Muscle of leg (tissue), 11 donors: ENCODE data around the gene URB1. TPM values are rescaled to one million over a fixed set of nuclear protein-coding genes. Genes with fewer than 3 reads are reported as not detected.
"Not testable (repeated sequence)": the region's sequence is repeated elsewhere in the genome, so short reads cannot be mapped to it uniquely, and the experiment has no call there.

Source experiments
- DNase-seq: peaks from one replicate; pipeline ENCODE4 v3.0.0; 2013
- H3K27ac ChIP-seq: one replicate; pipeline ENCODE4 v1.5.1; 2013; ENCODE audit warnings: mild to moderate bottlenecking, low read length, control low read depth
- H3K27me3 ChIP-seq: one replicate; pipeline ENCODE4 v1.6.1; 2013; ENCODE audit warnings: low read length; ENCODE audit not compliant: control insufficient read depth, insufficient read depth
- H3K36me3 ChIP-seq: one replicate; pipeline ENCODE4 v1.6.1; 2013; ENCODE audit warnings: low read length; ENCODE audit not compliant: control insufficient read depth, insufficient read depth
- H3K4me1 ChIP-seq: one replicate; pipeline ENCODE4 v1.6.1; 2013; ENCODE audit warnings: low read length; ENCODE audit not compliant: control insufficient read depth, insufficient read depth
- H3K4me3 ChIP-seq: one replicate; pipeline ENCODE4 v1.5.1; 2013; ENCODE audit warnings: low read length, control low read depth
- H3K9me3 ChIP-seq: replicated peaks from 2 replicates; pipeline ENCODE4 v1.6.1; 2013; ENCODE audit warnings: low read depth, low read length; ENCODE audit not compliant: control insufficient read depth
- WGBS: methylation state at CpG from one replicate; pipeline ENCODE4 v1.1.5; 2013; ENCODE audit warnings: missing lambda C conversion rate; ENCODE audit not compliant: insufficient coverage; 5-methylcytosine and 5-hydroxymethylcytosine counted together
- polyA plus RNA-seq, 8 donors: library from polyadenylated mRNA; unstranded; fragments of 120-200 nt; gene quantifications; one replicate each; pipeline versions ENCODE4 v1.2.1 to v1.2.3, GENCODE V29; 2013; ENCODE audit warnings: inconsistent platforms in 1 of 8, low replicate concordance in 1 of 8; ENCODE audit not compliant: insufficient read length in 8 of 8, insufficient read depth in 1 of 8
- total RNA-seq: library from RNA; stranded (reverse); fragments of 120-200 nt; gene quantifications from one replicate; pipeline ENCODE4 v1.2.4, GENCODE V29; 2013

The URB1 gene
- total and polyA plus RNA-seq, 9 donors = 9.7 to 16.6 (median 13.3) TPM

DNA sequence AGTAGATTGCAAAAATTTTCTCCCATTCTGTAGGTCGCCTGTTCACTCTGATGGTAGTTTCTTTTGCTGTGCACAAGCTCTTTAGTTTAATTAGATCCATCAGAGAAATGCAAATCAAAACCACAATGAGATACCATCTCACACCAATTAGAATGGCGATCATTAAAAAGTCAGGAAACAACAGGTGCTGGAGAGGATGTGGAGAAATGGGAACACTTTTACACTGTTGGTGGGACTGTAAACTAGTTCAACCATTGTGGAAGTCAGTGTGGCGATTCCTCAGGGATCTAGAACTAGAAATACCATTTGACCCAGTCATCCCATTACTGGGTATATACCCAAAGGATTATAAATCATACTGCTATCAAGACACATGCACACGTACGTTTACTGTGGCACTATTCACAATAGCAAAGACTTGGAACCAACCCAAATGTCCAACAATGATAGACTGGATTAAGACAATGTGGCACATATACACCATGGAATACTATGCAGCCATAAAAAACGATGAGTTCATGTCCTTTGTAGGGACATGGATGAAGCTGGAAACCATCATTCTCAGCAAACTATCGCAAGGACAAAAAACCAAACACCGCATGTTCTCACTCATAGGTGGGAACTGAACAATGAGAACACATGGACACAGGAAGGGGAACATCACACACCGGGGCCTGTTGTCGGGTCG lies 2.1 kb downstream of the URB1 start:
- peaks cover 14% of the 10 kb centered on the region for H3K4me1 ChIP-seq
- not testable (repeated sequence) for H3K27ac ChIP-seq, DNase-seq, H3K27me3 ChIP-seq, H3K4me3 ChIP-seq, H3K9me3 ChIP-seq
- peaks cover 18% of the 10 kb centered on the region for H3K36me3 ChIP-seq
- no CpG with 5 or more reads among the region's 11 CpGs for WGBS

GRCh38 chr21:32389337-32390015 lies 3.3 kb downstream of the URB1 start:
- H3K9me3 ChIP-seq = no peaks in the 10 kb centered on the region
- 83% methylated on average over 3 of the region's 5 CpGs for WGBS
- no peak overlapping the region for H3K4me3 ChIP-seq
- H3K27ac ChIP-seq = no peak overlapping the region
- no peak for DNase-seq
- H3K27me3 ChIP-seq = peaks cover 2% of the 10 kb centered on the region
- peaks cover 18% of the 10 kb centered on the region for H3K36me3 ChIP-seq
- H3K4me1 ChIP-seq = peaks cover 14% of the 10 kb centered on the region

GRCh38 chr21:32388306-32388705 lies 4.5 kb downstream of the URB1 start:
- DNase-seq = no peak
- peaks cover 11% of the 10 kb centered on the region for H3K4me1 ChIP-seq

DNA sequence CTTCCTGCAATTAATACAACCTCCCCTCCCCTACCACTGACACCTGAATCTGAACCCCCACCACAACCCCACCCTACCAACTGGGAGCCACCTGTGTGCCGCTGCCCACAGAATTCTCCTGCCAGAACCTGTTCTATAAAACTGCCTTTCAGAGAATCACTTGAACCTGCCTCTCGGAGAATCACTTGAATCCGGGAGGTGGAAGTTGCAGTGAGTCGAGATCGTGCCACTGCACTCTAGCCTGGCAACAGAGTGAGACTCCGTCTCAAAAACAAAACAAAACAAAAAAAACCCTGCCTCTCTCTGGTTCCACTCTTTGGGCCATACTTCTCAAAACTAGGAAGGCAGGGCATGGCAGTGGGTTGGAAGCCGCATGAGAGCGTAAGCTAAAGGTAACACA lies 5.7 kb downstream of the URB1 start:
- WGBS = 100% methylated on average over 2 of the region's 8 CpGs

More at GRCh38 chr21:32388306-32388705, 4.5 kb downstream of the URB1 start:
- Histone ChIP-seq H3K36me3 (peaks cover 29% of the 10 kb centered on the region), H3K27ac (no peak overlapping the region), H3K4me3 (no peak overlapping the region), H3K27me3 (no peaks in the 10 kb centered on the region), H3K9me3 (no peaks in the 10 kb centered on the region)
- WGBS = 82% methylated on average over 8 of the region's 9 CpGs

DNA sequence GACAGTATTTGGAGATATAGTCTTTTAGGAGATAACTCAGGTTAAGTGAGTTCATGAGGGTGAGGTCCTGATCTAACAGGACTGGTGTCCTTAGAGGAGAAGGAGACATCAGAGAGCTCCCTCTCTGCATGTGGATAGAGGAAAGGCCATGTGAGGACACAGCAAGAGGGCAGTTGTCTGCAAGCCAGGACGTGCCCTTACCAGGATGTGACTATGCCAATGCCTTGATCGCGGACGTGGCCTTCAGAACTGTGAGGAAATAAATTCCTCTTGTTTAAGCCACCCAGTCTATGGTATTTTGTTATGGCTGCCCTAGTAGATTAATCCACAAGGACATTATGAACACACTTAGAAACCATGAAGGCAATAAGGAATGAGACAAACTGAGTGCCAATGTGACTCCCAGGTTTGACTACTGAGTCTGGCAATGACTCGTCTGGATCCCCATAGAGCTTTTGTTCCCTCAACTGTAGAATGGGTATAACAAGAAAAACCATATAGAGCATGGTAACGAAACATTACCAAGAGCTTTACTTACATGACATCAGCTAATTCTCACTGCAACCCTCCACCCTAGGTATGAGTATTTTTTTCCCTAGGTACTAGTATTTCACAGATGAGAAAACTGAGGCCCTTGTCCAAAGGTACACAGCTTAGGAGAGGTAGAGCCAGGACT lies 6.5 kb downstream of the URB1 start:
- H3K4me1 ChIP-seq = peaks cover 6% of the 10 kb centered on the region
- WGBS = no CpG with 5 or more reads among the region's 6 CpGs
- no peaks in the 10 kb centered on the region for H3K9me3 ChIP-seq
- no peak overlapping the region for H3K4me3 ChIP-seq
- peaks cover 38% of the 10 kb centered on the region for H3K36me3 ChIP-seq
- no peaks in the 10 kb centered on the region for H3K27me3 ChIP-seq
- no peak overlapping the region for H3K27ac ChIP-seq
- no peak for DNase-seq

More for the DNA sequence above, 5.7 kb downstream of the URB1 start:
- Histone ChIP-seq H3K36me3 (peaks cover 39% of the 10 kb centered on the region), H3K4me3 (no peak overlapping the region), H3K27me3 (no peaks in the 10 kb centered on the region), H3K9me3 (no peaks in the 10 kb centered on the region), H3K4me1 (peaks cover 12% of the 10 kb centered on the region), H3K27ac (no peak overlapping the region)
- DNase-seq = no peak

- Histone ChIP-seq H3K27me3 (no peaks in the 10 kb centered on the region), H3K27ac (no peak overlapping the region), H3K36me3 (peaks cover 41% of the 10 kb centered on the region), H3K4me3 (no peak overlapping the region), H3K9me3 (no peaks in the 10 kb centered on the region), H3K4me1 (peaks cover 17% of the 10 kb centered on the region)
- no peak for DNase-seq
- 93% methylated on average over 6 of the region's 6 CpGs for WGBS
Observed at GRCh38 chr21:32383812-32384211, 9.0 kb downstream of the URB1 start.

DNA sequence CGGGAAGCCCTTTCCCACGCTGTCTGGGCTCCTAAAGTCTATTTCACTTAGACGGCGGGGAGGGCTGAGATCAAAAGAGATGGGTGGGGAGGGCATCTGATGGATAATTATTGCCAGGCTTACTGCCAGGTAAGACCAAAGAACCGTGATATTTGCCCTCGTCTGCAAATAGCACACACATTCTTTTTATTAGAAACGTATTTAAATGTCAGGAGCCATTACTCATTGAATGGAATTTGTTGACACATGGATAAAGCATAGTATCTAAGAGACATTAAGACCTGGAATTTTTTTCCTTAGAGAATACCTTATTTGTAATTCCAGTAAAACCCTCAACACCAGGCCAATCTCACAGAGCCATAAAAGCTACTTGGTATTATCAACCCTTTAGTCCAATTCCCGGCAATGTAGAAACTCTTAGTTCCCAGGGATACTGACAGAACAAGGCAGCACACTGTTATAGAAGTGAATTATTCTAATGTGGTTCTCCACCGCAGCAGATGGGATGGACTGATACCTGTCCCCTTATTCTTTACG lies 10.6 kb downstream of the URB1 start:
- H3K27me3 ChIP-seq = no peaks in the 10 kb centered on the region
- no peaks in the 10 kb centered on the region for H3K9me3 ChIP-seq
- H3K4me1 ChIP-seq = peaks cover 34% of the 10 kb centered on the region
- WGBS = 83% methylated on average over 4 of the region's 10 CpGs
- no peak for DNase-seq
- H3K27ac ChIP-seq = no peak overlapping the region
- H3K4me3 ChIP-seq = no peak overlapping the region
- peaks cover 48% of the 10 kb centered on the region for H3K36me3 ChIP-seq

GRCh38 chr21:32381571-32381970 lies 11.2 kb downstream of the URB1 start:
- Histone ChIP-seq H3K27ac (no peak overlapping the region), H3K4me1 (peaks cover 34% of the 10 kb centered on the region), H3K27me3 (no peaks in the 10 kb centered on the region), H3K4me3 (no peak overlapping the region), H3K36me3 (peaks cover 52% of the 10 kb centered on the region), H3K9me3 (no peaks in the 10 kb centered on the region)
- DNase-seq = no peak
- 88% methylated on average over 2 of the region's 6 CpGs for WGBS

DNA sequence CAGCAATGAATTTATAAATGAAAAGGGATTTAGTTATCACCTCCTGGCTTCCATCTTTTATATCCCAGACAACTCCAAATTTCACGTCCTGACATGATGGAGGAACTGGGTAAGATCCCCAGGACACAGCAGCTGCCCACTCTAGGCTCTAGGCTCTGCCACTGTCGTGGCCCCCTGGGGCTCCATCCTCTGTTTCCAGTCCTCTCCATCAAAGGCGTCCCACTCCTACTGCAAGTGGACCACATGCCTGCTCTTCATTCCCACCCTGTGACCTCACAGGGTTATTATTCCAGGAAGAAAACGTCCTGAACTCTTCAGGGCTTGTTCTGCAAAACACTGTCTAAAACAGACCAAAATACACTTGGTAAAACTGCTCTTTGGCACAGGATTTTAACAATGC lies 11.9 kb downstream of the URB1 start:
- no peak for DNase-seq
- Histone ChIP-seq H3K36me3 (peaks cover 52% of the 10 kb centered on the region), H3K27me3 (no peaks in the 10 kb centered on the region), H3K9me3 (no peaks in the 10 kb centered on the region), H3K27ac (no peak overlapping the region), H3K4me1 (peaks cover 34% of the 10 kb centered on the region), H3K4me3 (no peak overlapping the region)
- 61% methylated on average over 4 of the region's 4 CpGs for WGBS

DNA sequence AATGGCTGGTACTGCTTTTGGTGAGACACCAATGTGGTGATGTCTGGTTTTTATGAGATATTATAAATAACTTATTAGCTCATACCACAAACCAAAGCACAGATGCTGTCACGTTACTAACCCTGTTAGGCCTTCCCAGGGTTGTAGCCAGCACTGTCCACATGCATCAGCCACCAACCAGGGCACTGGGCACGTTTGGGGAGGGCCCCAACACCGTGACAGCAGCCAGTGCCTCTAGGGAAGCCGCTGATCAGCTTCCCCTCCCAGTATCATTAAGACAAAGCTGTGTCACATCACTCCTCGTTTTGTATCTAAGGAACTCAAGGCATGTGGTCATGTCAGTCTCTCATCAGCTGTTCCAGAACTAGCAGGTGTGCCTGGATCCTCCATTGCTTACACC lies 13.9 kb downstream of the URB1 start:
- Histone ChIP-seq H3K4me3 (no peak overlapping the region), H3K9me3 (no peaks in the 10 kb centered on the region), H3K36me3 (peaks cover 49% of the 10 kb centered on the region), H3K27ac (peak overlapping the region; percentile 91), H3K4me1 (peaks cover 34% of the 10 kb centered on the region), H3K27me3 (no peaks in the 10 kb centered on the region)
- WGBS = 78% methylated on average over 5 of the region's 5 CpGs
- DNase-seq = peak; percentile 84
